ENCODE measurements around the gene ACSBG1.

Gene ACSBG1

DNA sequence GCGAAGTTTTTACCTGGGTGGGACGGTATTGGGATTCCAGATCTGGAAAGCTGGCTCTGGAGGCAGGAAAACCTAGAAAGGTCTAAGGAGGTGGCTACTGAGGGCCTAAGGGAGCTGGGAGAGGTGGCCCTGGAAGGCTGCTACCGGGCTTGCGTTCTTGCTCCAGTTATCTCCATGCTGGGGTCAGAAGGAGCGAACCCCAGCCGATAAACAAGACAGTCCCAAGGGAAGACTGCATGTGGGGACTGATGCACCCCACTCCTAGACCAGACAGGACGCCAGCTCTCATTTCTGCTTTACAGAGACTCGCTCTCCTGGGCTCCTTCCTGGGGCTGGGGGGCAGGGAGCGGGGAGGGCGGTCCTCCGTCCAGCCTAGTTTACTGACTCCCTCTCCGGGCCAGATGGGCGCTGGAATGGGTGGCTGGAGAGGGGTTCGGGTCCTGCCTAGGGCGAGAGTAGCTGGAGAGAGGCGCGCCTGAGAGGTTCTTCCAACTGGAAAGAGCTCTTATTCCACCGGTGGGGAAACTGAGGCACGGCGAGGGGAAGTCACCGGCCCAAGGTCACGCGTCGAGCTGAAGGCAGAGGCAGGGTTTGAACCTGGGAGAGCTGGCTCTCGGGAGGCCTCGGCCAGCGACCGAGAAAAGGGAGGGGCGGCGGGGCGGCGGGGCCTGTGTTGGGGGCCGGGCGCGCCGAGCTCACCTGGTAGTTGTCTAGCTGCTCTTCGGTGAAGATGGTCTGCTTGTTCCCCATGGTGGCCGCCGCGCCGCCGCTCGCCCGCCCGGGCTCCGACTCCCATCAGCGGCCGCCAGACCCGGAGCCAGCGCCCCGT is 103.7 kb downstream of the ACSBG1 start:
- DNase-seq (ENCODE audit: low read depth in 2 of 2): no peak

DNA sequence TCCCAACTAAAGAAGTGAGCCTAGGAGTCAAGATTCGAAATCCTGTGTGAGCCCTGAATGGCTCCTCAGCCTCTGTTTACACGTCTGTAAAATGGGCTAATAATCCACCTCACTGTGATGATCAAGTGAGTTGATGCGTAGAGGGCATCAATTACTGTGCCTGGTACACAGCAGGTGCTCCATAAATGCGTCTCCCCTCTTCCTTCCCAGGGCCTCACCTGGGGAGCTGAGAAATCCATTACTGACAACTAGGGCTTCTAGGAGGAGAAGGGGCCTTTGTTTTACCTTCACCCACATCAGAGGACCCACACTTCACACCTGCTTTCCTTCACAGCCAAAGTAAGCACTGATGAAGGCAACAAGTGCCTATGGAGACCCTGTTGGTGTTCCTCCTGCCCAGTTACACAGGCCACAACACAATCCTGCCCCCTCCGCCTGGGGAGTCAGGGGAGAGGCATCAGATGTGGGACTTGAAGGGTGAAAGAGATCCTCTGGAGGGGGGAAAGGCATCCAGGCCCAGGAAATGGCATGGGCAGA is 104.5 kb downstream of the ACSBG1 start:
- DNase-seq (ENCODE audit: low read depth in 2 of 2): no peak

DNA sequence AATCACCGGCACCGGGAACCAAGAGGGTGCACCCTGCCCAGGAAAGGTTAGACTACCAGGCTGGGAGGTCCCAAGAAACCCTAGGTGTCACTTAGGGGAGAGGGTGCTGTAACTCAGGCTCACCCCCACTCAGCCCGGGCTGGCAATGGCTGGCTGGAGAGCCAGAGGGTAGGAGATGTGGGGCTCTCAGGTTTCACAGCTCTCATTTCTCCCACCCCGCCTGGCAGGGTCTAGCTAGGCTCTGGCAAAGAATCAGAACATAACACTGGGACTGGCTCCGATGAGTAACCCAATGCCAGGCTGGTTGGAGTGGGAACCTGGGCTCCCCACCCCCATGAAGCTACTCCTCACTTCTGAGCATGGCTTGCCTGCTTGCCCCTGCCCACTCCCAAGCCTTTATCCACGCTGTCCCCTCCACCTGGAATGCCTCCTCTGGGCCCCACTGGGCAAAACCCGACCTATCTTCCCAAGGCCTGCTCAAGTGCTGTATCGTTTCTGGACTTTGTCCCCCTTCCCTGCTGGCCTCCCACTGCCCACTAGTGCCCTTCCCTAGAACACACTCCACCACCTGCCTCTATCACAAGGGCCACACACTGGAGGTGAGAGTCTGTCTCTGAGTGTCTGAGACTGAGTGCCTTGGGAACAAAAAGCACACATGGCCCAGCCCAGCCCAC is 105.2 kb downstream of the ACSBG1 start:
- DNase-seq (ENCODE audit: low read depth in 2 of 2): no peak

GRCh38 chr15:78127882-78128281 is 106.5 kb downstream of the ACSBG1 start:
- DNase-seq (ENCODE audit: low read depth in 2 of 2): no peak

DNA sequence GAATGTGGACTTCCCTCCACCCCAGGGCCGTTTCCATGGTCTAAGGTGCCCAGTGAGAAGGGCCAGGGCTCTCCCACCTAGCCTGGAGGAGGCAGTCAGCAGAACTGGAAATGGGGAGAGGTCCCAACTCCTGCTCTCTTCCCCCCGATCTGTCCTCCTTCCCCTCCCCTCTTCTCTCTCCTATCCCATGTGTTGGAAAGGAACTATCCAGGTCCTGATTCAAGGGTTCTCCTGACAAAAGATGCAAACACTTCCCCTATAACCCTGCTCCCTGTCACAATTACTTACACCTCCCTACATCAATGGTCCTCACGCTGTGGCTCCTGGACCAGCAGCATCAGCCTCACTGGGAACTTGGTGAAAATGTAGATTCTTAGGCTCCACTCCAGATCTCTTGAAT is 109.1 kb downstream of the ACSBG1 start:
- DNase-seq (ENCODE audit: low read depth in 2 of 2): no peak

GRCh38 chr15:78120523-78120922 is 113.8 kb downstream of the ACSBG1 start:
- DNase-seq (ENCODE audit: low read depth in 2 of 2): no peak

Data from stimulated activated CD4-positive, alpha-beta T cell treated with anti-CD3 and anti-CD28 coated beads, Interleukin-15, amount 100 ng/mL, for 48 hours (primary cell).